Ramos (cell line): Measurements from ENCODE around the gene OSBPL3.

Experiments used
- in situ Hi-C: fragments of 300-500 bp; cut with MboI; formaldehyde crosslinking; loops from one replicate; pipeline ENCODE4 v1.14.3; 2022; ENCODE audit warnings: low sequenced_read_pairs; ENCODE audit not compliant: unreplicated experiment

Gene OSBPL3

DNA sequence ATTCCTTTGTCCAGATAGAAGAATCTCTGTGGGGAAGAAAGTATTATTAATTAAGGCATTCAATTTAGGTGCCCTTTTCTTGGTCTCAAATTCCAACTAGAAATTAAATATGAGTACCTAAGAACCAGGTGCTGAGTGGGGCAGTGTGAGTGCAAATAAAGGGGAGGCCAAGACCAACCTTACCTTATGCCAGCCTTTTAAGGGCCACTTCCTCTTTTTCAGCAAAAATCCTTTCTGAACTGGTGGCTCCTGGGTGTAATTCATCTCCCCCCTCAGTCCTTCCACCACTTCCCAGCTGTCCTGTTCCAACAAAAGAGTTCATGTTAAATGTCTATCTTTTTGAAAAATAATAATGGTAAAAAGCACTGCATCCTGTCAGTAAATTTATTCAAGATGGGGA lies 108.2 kb downstream of the OSBPL3 start:
- in situ Hi-C loops = no loop called here

DNA sequence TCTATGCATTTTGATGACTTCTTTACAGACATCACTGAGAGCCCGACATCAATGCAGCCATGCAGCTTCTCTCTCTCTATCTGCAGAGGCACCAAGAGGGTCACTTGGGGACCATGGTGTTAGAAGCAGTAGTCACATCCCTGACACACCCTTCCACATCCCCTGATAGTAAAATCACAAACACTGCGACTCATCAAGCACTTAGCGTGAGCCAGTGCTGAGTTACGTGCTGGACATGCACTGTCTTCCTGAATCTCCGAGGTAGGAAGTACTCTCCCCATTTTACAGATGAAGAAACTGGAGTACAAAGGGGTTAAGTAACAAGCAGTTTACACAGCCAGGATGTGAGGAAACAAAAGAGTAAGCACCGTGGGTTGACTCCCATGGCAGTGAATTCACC lies 109.2 kb downstream of the OSBPL3 start:
- in situ Hi-C loops = no loop called here

DNA sequence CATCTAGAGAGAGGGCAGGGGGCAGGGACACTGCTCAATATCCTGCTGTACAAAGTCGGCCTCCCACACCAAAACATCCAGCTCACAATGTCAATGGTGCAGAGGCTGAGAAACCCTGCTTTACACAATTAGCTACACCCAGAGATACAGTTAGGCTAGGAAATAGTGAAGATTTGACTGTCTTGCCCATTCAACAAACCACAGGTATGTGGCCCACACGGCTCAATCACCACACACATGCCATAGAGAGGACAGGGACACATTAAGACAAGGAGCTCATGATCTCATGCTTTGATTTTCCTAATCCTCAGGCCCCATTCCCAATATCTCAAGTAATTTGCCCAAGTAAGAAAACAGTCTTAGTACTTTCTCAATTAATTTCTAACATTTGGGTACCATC lies 110.4 kb downstream of the OSBPL3 start:
- in situ Hi-C loops = no loop called here

DNA sequence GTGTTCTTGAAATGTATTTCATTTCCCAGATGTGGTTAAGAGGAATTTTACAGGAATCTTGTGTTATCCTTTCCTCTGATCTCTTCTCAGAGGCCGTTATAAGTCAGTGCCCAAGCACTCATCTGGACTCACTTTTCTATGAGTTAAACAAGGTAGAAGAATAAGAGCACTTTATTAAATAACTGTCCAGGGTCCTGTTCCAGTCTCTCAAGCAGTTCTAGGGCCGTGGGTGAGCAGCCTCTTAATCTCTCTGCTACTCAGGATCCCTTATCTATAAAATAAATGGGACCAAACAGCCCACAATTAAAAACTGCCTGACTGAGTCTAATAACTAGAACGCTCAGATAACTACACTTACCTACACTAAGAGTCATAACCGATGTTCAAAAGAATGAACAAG lies 111.2 kb downstream of the OSBPL3 start:
- in situ Hi-C loops = no loop called here

DNA sequence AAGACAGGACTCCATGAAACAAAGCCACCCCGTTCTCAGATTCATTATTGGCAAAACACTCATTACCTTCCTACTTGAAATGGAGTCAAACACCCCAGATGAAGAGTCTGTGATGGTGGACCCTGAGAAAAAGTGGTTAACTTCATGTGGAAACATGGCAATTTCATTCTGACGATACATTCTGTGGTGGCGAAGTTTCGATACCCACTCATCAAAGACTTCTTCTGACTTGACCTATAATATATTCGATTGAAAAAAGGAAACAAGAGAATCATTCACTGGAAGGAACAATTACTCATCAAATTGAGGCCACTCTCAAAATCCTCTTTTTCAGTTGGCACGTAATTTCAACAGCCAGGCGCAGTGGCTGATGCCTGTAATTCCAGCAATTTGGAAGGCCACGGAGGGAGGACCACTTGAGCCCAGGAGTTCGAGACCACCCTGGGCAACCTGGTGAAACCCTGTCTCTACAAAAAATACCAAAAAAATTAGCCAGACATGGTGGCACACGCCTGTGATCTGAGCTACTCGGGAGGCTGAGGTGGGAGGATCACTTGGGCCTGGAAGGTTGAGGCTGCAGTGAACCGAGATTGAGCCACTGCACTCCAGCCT lies 113.9 kb downstream of the OSBPL3 start:
- in situ Hi-C loops = no loop called here

DNA sequence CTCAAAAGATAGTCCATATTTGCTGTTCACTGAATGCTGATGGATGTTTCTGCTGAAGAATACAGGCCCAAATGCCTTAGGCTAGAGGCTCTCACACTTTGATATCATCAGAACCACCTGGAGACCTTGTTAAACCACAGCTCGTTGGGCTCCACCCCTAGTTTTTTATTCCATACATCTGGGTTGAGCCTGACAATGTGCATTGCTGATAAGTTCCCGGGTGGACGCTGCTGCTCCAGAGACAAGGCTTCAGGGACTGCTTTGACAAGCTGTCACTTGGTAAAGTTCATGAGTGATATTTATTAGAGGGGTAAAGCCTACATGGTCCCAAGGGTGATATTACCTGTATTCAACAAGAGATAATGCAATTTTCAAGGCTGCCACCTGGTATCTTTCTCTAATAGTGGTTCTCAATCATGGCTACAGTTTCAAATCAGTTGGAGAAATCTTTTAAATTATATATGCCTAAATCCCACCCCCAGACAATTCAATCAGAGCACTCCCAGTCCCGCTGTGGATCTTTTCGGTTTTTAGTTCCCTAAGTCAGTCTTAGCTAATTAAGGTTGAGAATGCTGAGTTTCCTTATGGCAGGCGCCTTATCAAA lies 115.7 kb downstream of the OSBPL3 start:
- in situ Hi-C loops = no loop called here

DNA sequence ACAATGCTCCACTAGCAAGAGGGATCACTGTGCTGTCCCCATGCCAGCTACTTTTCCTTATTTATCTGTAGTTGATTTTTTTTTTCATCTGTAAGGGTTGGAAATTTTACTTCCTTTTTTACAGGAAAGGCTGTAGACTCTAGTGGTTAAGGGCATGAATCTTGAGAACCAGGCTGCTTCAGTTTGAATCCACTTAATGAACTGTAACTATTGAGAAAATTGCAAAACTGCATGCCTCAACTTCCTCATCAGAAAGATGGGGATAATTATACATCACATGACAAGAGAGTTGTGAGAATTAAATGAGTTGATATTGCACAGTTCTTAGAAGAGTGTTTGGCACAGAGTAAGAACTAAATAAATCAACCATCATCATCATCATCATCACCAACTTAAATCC lies 116.4 kb downstream of the OSBPL3 start:
- in situ Hi-C loops = no loop called here

DNA sequence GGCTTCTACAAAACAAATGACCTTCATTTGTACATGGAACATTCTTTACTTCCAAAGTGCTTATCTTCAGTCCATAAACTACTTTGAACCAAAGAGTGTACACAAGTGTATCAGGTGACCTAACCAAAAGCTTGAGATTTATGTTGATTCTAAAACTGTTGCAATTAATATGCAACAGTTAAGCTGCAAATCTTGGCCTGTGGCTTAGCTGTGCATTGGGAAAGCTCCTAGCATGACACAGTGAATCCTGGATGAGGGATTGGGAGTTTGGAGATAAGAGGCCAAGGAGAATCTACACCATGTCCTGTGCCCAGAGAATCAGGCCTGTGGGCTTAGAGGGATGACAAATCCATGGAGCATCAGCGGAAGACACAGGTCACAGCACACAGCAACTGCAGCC lies 117.5 kb downstream of the OSBPL3 start:
- in situ Hi-C loops = no loop called here

DNA sequence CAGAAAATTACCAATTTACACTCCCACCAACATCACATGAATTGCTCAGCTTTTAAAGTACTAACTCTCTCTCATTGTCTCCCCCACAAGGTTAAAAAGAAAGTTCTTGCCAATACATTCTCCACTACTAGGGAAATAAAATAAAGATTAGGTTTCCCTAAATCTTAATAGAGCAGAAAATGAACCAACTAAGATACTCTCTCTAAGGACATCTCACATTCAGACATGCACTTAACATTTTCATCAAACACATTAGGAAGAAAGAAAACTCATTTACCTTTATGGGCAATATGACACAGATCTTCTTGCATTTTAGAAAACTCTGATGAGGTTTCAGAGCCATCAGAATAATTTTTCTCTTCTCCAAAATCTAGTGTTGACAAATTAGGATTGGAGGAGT lies 118.6 kb downstream of the OSBPL3 start:
- in situ Hi-C loops = no loop called here

DNA sequence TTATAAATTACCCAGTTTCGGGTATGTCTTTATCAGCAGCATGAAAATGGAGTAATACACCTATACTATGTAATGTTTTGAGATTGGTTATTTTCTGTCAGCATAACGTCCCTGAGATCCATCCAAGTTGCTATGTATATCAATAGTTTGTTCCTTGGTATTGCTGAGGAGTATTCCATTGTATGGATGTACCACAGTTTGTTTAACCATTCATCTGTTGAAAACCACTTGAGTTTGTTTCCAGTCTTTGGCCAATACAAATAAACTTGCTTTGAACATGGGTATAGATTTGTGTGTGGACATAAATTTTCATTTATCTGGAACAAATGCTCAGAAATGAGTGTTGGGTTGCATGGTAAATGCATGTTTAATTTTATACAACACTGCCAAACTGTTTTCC lies 119.4 kb downstream of the OSBPL3 start:
- in situ Hi-C loops = no loop called here

DNA sequence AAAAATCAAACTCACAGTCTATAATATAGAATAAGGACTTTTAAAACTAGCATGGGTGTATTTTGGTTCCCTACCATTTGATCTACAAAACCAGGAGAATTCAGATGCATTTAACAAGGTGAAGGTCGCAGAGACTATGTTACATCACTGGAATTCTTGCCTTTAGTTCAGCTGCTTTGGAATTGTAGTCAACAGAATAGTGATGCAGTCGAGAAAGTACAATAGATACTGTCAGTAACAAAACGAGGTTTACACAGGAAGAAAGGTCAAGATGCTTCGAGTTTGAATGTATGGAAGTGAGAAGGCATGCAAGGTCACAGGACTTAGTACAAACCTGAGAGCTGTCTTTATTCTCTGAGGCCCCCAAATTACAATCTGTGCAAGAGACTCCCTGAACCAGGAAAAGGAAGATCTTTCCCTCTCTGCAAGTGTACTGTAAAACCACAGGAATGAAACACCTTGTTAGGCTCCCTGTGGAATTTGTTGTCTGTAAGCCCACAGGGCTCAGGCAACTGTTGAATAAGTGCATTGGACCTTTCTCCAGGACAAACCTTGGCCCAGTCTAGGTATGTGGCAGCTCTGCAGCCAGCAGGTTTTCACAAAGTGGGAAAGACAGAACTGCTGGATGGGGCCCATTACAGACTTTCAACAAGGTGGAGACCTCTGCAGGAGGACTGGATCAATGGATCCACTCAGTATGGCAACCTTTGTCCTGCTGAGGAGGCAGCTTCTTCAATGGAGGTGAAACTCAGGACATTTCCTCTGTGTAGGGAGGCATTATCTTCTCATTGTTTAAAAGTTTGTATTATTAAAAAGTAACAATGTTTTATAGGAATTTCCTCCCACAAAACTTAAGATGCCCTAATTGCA lies 121.6 kb downstream of the OSBPL3 start:
- in situ Hi-C loops = no loop called here

DNA sequence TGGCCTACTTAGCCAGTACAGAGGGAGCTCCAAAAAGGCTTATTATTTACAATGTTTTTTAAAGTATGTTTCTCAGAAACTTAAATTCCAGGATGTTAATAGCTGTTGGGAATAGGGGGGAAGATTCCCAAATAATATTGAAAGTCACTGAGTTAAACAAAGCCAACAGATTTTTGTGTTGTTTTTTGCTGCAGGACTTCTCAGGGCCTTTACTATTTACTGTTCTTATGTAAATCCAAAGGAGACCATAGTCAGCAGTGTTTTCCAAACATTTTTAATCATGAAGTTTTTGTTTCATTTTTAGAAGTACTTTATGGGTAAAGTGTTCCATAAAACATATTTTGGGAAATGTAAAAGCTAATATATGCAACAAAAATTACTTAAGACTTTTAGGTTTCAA lies 122.4 kb downstream of the OSBPL3 start:
- in situ Hi-C loops = no loop called here

DNA sequence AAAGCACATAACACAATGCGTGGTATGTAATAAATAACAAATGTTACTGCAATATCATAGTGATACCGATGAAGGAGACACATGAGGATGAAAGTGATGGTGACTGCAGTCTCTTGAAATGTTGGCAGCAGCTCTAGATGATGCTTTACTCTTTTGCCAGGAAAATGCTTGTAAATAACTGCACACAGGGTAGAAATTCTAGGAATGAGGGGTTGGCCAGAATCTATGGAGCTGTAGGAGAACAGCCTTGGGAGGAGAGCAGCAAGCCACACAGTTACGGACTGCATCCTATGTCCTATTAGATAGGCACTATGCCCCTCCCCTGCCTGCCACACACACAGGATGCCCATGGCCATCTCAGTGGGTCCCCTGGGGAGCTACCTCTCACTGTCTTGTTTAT lies 125.1 kb downstream of the OSBPL3 start:
- in situ Hi-C loops = no loop called here

DNA sequence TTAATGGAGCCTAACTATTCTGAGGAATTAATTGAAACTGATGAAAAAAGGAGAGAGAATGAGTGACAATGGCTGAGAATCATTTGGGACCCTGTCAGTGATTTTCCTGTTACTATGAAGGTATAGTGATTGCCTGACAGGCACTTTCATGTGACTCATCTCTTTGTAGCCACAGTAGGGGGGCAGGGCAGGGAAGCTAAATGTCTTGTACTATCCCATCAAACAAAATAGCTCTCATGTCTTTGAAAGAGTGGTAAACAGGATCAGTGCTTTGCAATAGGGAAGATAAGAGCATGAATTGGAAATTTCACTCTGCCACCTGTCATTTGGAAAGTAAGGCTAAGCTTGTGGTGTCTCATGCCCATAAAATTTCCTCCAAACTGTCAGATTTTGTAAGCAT lies 128.2 kb downstream of the OSBPL3 start:
- in situ Hi-C loops = no loop called here

DNA sequence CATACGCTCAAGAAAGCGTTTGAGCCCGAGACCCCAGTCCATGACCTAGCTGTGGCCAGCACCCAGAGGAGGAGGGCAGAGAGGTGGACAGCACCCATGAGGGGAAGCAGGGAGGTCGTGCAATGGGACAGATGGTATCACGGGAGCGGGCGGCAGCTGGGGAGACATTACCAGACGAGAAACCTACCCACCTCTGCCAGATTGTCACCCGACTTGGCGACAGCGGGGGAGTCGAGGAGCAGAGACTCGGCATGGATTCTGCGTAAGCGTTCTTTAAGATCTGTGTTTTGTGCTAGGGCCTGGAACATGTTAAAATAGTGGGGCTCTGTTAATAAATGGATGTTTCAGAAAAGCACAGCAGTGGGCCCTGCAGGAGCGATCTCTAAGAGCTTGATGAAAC lies 131.1 kb downstream of the OSBPL3 start:
- in situ Hi-C loops = no loop called here

DNA sequence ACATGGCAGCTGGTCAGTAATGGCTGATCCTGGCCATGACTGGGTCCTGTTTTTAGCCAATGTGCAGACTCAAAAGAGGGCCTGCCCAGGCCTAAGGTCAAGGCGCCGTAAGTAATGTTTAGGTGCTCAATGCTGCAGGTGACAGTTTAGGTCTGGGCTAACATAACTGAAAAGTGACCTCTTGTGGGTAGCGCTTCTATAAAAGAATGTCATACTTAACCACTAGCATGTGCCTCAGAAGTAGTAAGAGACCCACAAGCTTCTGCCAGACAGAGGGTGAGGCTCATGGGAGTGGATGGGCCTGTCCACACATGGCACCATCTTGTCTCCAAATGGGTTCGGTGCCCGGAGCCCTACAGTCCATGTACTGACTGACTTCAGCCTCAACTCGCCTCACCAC lies 132.2 kb downstream of the OSBPL3 start:
- in situ Hi-C loops = no loop called here

DNA sequence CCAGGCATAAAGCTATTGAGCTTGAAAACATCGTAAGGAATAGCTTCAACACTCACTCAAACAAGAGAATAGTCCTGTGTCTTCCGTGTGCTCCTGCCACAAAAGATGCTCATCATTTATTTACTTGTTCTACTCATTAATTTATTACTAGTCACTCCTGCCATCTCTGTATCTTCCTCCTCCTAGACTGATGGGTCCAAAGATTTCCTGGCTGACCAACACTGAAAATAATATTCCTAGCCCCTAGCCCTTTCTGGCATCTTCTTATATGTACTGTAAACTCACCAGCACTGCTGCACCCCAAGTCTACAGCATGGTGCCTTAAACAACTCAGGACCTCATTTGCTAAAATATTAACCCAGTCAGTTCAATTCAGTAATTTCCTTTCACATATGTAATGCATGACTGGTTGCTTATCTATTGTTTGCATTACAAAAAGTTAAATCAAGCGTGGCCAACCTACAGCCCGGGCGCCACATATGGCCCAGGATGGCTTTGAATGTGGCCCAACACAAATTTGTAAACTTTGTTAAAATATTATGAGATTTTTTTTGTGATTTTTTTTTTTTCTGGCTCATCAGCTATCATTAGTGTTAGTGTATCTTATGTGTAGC lies 136.1 kb downstream of the OSBPL3 start:
- in situ Hi-C loops = no loop called here

DNA sequence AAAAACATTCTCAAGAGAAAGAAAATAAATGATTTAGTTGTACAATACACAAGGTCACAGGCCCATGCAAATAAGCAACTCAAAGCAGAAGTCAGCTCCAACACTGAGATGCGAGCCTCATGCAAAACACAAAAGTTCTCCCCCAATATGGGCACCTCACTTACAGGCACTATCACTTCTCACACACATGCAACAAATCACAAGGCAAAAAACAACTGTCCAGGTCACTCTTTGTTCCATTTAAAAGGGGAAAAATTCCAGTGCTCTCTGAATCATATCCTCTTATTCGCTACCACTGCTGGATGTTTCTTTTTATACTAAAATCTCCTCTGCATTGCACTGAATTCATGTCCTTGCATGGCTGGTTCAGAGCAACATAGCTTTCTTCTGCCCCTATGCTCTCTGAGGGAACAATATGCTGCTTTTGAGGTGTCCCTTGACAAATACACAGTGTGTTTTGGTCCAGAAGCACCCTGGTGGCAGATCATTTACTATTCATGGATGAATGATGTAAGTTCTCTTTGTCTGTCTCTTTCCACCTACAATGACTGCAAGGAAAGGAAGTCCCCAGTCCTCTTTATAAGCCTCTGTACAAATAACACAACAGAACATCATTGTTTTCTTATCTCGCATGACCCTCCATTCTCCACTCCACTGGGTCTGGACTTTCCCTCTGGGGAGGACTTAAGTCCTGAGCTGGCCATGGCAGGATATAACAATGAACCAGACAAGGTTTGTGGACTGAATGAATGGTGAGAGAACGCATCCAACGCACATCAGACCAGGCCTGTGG lies 137.3 kb downstream of the OSBPL3 start:
- in situ Hi-C loops = no loop called here

DNA sequence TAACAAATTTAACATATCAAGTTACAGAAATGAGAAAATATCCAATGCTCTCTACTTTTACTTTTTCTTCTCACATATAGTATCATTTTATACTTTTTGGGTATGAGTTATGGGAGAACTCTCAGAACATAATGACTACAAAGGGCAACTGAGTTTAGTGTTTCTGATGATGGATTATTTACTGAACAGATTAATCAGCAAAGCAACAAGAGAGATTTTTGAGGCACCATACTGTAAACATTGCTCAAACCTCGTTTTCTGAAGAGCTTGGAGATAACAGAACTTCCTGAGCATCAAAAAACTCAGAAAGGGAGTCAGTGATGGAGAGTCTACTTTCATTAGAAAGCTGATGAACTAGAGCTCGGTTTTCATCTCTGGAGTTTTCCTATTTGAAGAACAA lies 137.9 kb downstream of the OSBPL3 start:
- in situ Hi-C loops = no loop called here

DNA sequence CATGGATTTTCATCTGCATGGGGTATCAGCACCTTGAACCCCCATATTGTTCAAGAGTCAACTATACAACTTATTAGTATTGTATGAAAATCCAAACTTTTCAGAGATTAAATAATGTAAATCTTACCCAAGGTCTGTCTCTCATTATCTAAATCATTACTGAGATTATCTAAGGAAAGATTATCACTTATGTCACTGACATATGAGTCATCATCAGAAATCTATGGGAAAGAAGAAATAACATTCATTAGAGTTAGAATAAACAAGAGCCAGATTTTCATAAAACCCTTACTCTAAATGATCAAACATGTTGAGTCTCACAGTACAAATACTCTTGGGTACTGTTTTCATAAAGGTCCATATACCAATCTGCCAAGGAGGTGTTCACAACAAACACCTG lies 139.4 kb downstream of the OSBPL3 start:
- in situ Hi-C loops = no loop called here
